Stomach (tissue), 9 donors: Measurements from ENCODE around the gene PDE6A. TPM values are rescaled to one million over a fixed set of nuclear protein-coding genes. Genes with fewer than 3 reads are reported as not detected.
A peak's percentile ranks its signal among the peaks of the same experiment; 100 is the strongest.

Experiments
- DNase-seq, 2 donors: peaks; one replicate each; pipeline versions ENCODE4 v3.0.0 to v3.0.0-alpha.2; 2013 to 2019
- H3K27ac ChIP-seq, 5 donors: fragments of 200-600 bp in 4 of 5; sonication (generic) in 4 of 5; one replicate each; pipeline ENCODE4 v1.5.1; 2013 to 2019; ENCODE audit warnings: mild to moderate bottlenecking in 1 of 5, moderate library complexity in 1 of 5
- H3K27me3 ChIP-seq, 3 donors: fragments of 200-600 bp; sonication (generic); one replicate each; pipeline ENCODE4 v1.5.1; 2017 to 2019; ENCODE audit warnings: mixed run types in 1 of 3
- H3K36me3 ChIP-seq, 4 donors: fragments of 200-600 bp; sonication (generic); 1 replicate in 3 of 4; 2 replicates in 1 of 4; pipeline ENCODE4 v1.5.1; 2016 to 2019
- H3K4me1 ChIP-seq, 4 donors: fragments of 200-600 bp; sonication (generic); one replicate each; pipeline ENCODE4 v1.5.1; 2016 to 2019
- H3K4me3 ChIP-seq, 4 donors: fragments of 200-600 bp; sonication (generic) in 3 of 4; one replicate each; pipeline ENCODE4 v1.5.1; 2016 to 2019; ENCODE audit warnings: mild to moderate bottlenecking in 1 of 4
- H3K9me3 ChIP-seq, 4 donors: fragments of 200-600 bp; sonication (generic); one replicate each; pipeline ENCODE4 v1.5.1; 2016 to 2019
- EP300 ChIP-seq: sonication (generic); formaldehyde crosslinking; IDR thresholded peaks from one replicate; pipeline ENCODE4 v1.6.1; 2017; ENCODE audit warnings: antibody characterized with exemption
- POLR2A ChIP-seq, 4 donors: fragments of 450-650 bp; IDR thresholded peaks; one replicate each; pipeline ENCODE4 v1.6.1; 2016; ENCODE audit warnings: antibody characterized with exemption in 4 of 4, control low read depth in 2 of 4, mild to moderate bottlenecking in 1 of 4, moderate library complexity in 1 of 4
- POLR2AphosphoS5 ChIP-seq, 3 donors: sonication (generic); formaldehyde crosslinking; IDR thresholded peaks; one replicate each; pipeline ENCODE4 v1.6.1; 2016; ENCODE audit warnings: antibody characterized with exemption in 3 of 3
- WGBS, 5 donors: extraction: QIAGEN DNeasy Blood & Tissue Kit in 3 of 5; methylation state at CpG; one replicate each; pipeline versions ENCODE4 v1.1.5 to v1.1.7; 2013 to 2018; 5-methylcytosine and 5-hydroxymethylcytosine counted together
- intact Hi-C: fragments of 100-400 bp; cut with DNase I; formaldehyde crosslinking; loops from one replicate; pipeline ENCODE4 v1.15.1; 2023; ENCODE audit warnings: low total_unique reads
- polyA plus RNA-seq, 3 donors: library from polyadenylated mRNA; stranded (reverse); fragments of 200-250 nt; gene quantifications; one replicate each; pipeline ENCODE4 v1.2.3, GENCODE V29; 2013
- total RNA-seq, 5 donors: library from RNA; depleted of rRNA; stranded (reverse); fragments of >200 nt; gene quantifications; one replicate each; pipeline versions ENCODE4 v1.1.0 to v1.2.3, GENCODE V29; 2014 to 2016
- TF ChIP-seq, protein P1 (sequence below), 7 experiments: fragments of 450-650 bp in 4 of 7; fragments of 200-600 bp in 3 of 7; sonication (generic) in 3 of 7; IDR thresholded peaks; one replicate each; pipeline ENCODE4 v1.5.1; 2016 to 2019; ENCODE audit warnings: antibody characterized with exemption in 7 of 7, control low read depth in 2 of 7, mild to moderate bottlenecking in 1 of 7
- donor health status: healthy with polysubstance abuse.
- donor health status: Bipolar disorder and iron deficiency.
- donor health status: healthy.

PDE6A gene
- total and polyA plus RNA-seq, 8 donors, result under 0.01 to 0.80 TPM; not detected in 6

DNA sequence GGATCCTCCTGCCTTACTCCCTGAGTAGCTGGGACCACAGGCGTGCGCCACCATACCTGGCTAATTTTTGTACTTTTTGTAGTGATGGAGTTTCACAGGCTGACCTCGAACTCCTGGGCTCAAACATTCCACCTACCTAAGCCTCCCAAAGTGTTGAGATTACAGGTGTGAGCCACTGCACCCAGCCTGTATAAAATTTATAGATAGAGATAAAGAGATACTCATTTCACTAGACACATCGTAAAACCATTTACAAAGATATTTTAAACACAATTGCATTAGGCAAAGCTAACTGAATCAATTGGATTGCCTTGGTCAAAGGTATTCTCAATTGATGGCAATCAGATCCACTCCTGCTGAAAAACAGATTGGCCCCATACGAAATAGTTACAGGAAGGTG lies 52.0 kb downstream of the PDE6A start:
- H3K4me3 ChIP-seq, result no peak overlapping the region
- no peaks in the 10 kb centered on the region for H3K9me3 ChIP-seq
- no peaks in the 10 kb centered on the region for H3K27me3 ChIP-seq
- no peaks in the 10 kb centered on the region for H3K36me3 ChIP-seq
- H3K4me1 ChIP-seq, result peaks cover 0 to 4% (median 0%) of the 10 kb centered on the region in 4 donors
- 82 to 95% (median 91%) methylated on average over 5 of the region's 5 CpGs for WGBS, 5 donors
- H3K27ac ChIP-seq, result no peak overlapping the region
- intact Hi-C loops, result no loop called here
- no peak for DNase-seq
- TF ChIP-seq, protein P1, sequence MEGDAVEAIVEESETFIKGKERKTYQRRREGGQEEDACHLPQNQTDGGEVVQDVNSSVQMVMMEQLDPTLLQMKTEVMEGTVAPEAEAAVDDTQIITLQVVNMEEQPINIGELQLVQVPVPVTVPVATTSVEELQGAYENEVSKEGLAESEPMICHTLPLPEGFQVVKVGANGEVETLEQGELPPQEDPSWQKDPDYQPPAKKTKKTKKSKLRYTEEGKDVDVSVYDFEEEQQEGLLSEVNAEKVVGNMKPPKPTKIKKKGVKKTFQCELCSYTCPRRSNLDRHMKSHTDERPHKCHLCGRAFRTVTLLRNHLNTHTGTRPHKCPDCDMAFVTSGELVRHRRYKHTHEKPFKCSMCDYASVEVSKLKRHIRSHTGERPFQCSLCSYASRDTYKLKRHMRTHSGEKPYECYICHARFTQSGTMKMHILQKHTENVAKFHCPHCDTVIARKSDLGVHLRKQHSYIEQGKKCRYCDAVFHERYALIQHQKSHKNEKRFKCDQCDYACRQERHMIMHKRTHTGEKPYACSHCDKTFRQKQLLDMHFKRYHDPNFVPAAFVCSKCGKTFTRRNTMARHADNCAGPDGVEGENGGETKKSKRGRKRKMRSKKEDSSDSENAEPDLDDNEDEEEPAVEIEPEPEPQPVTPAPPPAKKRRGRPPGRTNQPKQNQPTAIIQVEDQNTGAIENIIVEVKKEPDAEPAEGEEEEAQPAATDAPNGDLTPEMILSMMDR (IDR thresholded peaks at IDR 0.05), result no peak
- no peak for TF ChIP-seq POLR2AphosphoS5 (IDR thresholded peaks at IDR 0.05)
- no peak for TF ChIP-seq EP300
- no peak for TF ChIP-seq POLR2A (IDR thresholded peaks at IDR 0.05)

DNA sequence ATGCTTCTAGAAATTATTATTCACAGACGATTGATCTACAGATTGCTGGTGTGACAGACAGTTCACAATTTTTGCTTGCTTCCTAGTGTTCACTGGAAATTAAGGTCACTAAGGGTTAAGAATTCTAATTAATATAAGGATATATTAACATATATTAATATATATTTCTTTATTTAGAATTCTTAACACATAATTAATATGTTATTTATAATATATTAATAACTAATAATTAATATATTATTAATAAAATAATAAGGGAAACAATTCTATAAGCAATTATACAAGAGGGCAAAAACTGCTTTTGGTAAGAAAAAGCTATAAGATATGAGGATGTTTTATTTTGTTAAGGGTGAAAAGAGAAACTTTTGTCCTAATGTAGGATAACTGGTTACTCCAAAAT lies 56.3 kb downstream of the PDE6A start:
- intact Hi-C loops, result no loop called here
- no peaks in the 10 kb centered on the region for H3K9me3 ChIP-seq
- 65 to 89% (median 71%) methylated on average over 1 of the region's 1 CpG for WGBS, 5 donors
- no peak for DNase-seq
- peaks cover 0 to 5% (median 0%) of the 10 kb centered on the region in 4 donors for H3K4me1 ChIP-seq
- TF ChIP-seq EP300 (no peak), POLR2A (IDR thresholded peaks at IDR 0.05) (no peak)
- TF ChIP-seq, protein P1 (IDR thresholded peaks at IDR 0.05), result no peak
- no peaks in the 10 kb centered on the region for H3K27me3 ChIP-seq
- no peak overlapping the region for H3K27ac ChIP-seq
- no peak overlapping the region for H3K4me3 ChIP-seq
- no peaks in the 10 kb centered on the region for H3K36me3 ChIP-seq

DNA sequence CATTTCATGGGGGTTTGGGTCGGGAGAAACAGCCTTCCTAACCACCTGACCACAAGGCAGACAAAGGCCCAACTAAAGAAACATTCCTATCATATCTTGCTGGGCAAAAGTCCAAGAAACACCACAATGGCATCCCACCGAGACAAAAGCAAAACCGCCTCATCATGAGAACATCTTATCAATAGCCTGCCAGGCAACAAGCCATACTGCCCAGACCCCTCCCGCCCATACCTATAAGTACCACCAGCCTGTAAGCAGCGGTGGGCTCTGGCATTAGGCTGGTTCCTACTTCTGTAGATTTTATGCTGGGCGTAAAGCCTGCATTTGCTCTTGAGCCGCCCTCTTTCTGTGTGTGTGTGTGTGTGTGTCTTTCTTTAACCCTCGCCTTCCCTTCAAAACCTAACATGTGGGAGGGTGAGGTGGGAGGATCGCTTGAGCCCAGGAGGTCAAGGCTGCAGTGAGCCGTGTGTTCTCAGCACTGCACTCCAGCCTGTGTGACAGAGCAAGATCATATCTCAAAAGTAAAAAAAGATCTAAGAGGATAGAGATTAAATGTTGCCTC lies 56.9 kb downstream of the PDE6A start:
- peak in 1 of 2 donors; percentile 58 for DNase-seq
- no peak overlapping the region for H3K27ac ChIP-seq
- no peaks in the 10 kb centered on the region for H3K27me3 ChIP-seq
- peaks cover 0 to 5% (median 0%) of the 10 kb centered on the region in 4 donors for H3K4me1 ChIP-seq
- intact Hi-C loops, result no loop called here
- no peaks in the 10 kb centered on the region for H3K9me3 ChIP-seq
- 20 to 40% (median 31%) methylated on average over 10 of the region's 10 CpGs for WGBS, 5 donors
- H3K4me3 ChIP-seq, result no peak overlapping the region
- TF ChIP-seq EP300, result no peak
- TF ChIP-seq POLR2A (IDR thresholded peaks at IDR 0.05), result no peak
- TF ChIP-seq, protein P1 (IDR thresholded peaks at IDR 0.05), result no peak
- no peak for TF ChIP-seq POLR2AphosphoS5 (IDR thresholded peaks at IDR 0.05)
- no peaks in the 10 kb centered on the region for H3K36me3 ChIP-seq

DNA sequence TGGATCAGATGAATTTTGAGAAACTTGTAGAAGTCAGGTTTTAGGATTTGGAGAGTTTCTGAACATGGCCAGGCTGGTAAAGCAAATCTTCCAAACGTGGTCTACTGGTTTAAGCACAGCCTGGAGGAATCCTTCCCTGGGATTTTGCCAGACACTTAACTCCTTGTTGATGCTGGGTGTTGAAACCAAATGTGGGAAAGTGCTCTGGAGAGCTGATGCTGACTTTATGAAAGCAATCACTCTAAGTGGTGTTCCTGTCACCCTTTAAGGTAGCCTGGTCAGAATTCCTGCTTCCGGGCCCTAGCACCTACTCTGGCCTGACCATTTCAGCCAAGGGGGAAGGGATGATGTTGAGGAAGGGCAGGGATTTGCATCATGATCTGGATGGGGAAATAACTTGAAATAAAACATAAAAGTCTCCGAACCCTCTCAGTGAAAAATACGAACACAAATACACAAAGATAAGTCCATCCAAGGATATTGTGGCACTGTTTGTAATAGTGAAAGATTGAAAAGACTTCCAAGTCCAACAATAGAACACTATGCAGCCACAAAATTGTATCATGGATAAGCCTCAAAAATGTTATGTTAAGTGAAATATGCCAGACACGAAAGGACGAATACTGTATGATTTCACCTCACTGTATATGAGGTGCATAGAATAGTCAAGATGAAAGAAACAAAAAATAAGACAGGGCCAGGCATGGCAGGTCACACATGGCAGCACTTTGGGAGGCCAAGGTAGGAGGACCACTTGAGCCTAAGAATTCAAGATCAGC lies 57.7 kb downstream of the PDE6A start:
- Histone ChIP-seq H3K27ac (no peak overlapping the region), H3K9me3 (no peaks in the 10 kb centered on the region), H3K4me3 (no peak overlapping the region), H3K27me3 (no peaks in the 10 kb centered on the region), H3K4me1 (peaks cover 0 to 5% (median 0%) of the 10 kb centered on the region in 4 donors), H3K36me3 (no peaks in the 10 kb centered on the region)
- intact Hi-C loops, result no loop called here
- 75 to 84% (median 80%) methylated on average over 6 of the region's 6 CpGs for WGBS, 5 donors
- TF ChIP-seq, protein P1 (IDR thresholded peaks at IDR 0.05), result no peak
- no peak for TF ChIP-seq POLR2A (IDR thresholded peaks at IDR 0.05)
- no peak for TF ChIP-seq POLR2AphosphoS5 (IDR thresholded peaks at IDR 0.05)
- TF ChIP-seq EP300, result no peak
- DNase-seq, result peak in 1 of 2 donors; percentile 21
